Heart right ventricle (tissue), 16 donors: ENCODE data around the gene PYGB. TPM values are rescaled to one million over a fixed set of nuclear protein-coding genes. Genes with fewer than 3 reads are reported as not detected.

Experiments
- ATAC-seq, 8 donors: fragments of 200-7000 bp; cut with Tn5 transposase; one replicate each; pipeline ENCODE4 v1.9.1; 2020; ENCODE audit warnings: mild to moderate bottlenecking in 8 of 8, moderate library complexity in 8 of 8, moderate number of reproducible peaks in 1 of 8
- DNase-seq, 2 donors: peaks; one replicate each; pipeline ENCODE4 v3.0.0-alpha.2; 2020
- H3K27ac ChIP-seq, 10 donors: fragments of 200-600 bp; sonication (generic) in 2 of 10; one replicate each; pipeline versions ENCODE4 v1.5.0 to v1.8.0; 2020 to 2022; ENCODE audit warnings: mild to moderate bottlenecking in 3 of 10
- H3K27me3 ChIP-seq, 7 donors: fragments of 200-600 bp; one replicate each; pipeline ENCODE4 v1.8.0; 2021 to 2022; ENCODE audit warnings: mild to moderate bottlenecking in 2 of 7
- H3K36me3 ChIP-seq, 9 donors: fragments of 200-600 bp; sonication (generic) in 1 of 9; one replicate each; pipeline versions ENCODE4 v1.5.0 to v1.8.0; 2020 to 2022; ENCODE audit warnings: mild to moderate bottlenecking in 2 of 9
- H3K4me1 ChIP-seq, 9 donors: fragments of 200-600 bp; sonication (generic) in 1 of 9; one replicate each; pipeline versions ENCODE4 v1.5.0 to v1.8.0; 2020 to 2022; ENCODE audit warnings: mild to moderate bottlenecking in 4 of 9
- H3K4me3 ChIP-seq, 10 donors: fragments of 200-600 bp; sonication (generic) in 2 of 10; one replicate each; pipeline versions ENCODE4 v1.5.0 to v1.8.0; 2020 to 2022; ENCODE audit warnings: mild to moderate bottlenecking in 7 of 10, moderate library complexity in 2 of 10
- H3K9me3 ChIP-seq, 11 donors: fragments of 200-600 bp in 10 of 11; sonication (generic) in 2 of 11; one replicate each; pipeline versions ENCODE4 v1.5.0 to v1.8.0; 2013 to 2022; ENCODE audit warnings: mild to moderate bottlenecking in 2 of 11, control low read depth in 1 of 11, moderate library complexity in 1 of 11
- WGBS, 2 donors: extraction: QIAGEN DNeasy Blood & Tissue Kit; methylation state at CpG; one replicate each; pipeline ENCODE4 v1.1.7; 2013; ENCODE audit warnings: inconsistent platforms in 1 of 2; 5-methylcytosine and 5-hydroxymethylcytosine counted together
- intact Hi-C, 10 donors: fragments of 100-400 bp; cut with DNase I; formaldehyde crosslinking; loops; one replicate each; pipeline versions ENCODE4 v1.11.1 to v1.14.2; 2022
- polyA plus RNA-seq, 2 donors: library from polyadenylated mRNA; stranded (reverse); fragments of 200-250 nt; gene quantifications; one replicate each; pipeline ENCODE4 v1.2.3, GENCODE V29; 2013
- total RNA-seq, 10 donors: library from RNA; stranded (reverse); fragmentation: NEBNext Ultra II Directional in 3 of 10; extraction: Animal tissue kit (Norgen Biotek cat#: 25700) in 3 of 10; gene quantifications; one replicate each; pipeline versions ENCODE4 v1.2.1 to v1.2.4, GENCODE V29; 2021 to 2023
- TF ChIP-seq, protein P1 (sequence below), 9 donors: fragments of 200-600 bp; sonication (generic) in 2 of 9; IDR thresholded peaks; one replicate each; pipeline versions ENCODE4 v1.5.0 to v1.8.0; 2021 to 2022; ENCODE audit warnings: antibody characterized with exemption in 9 of 9, mild to moderate bottlenecking in 5 of 9, moderate library complexity in 1 of 9
- donor health status: Arrhythmogenic right ventricular cardiomyopathy.
- donor health status: ischemic (EF 13 %, LVEDD 7.1; RV severe dilation, severe dysfunction).
- donor health status: healthy with polysubstance abuse.
- donor health status: DM: no; HTN: yes; CAD: no.
- donor health status: DM: no; HTN: no; CAD: no.
- donor health status: ischemic (EF 25% LVEDD 6.9; RV normal size, moderate dysfunction).
- donor health status: ischemic (EF 25% LVEDD 5.7; RV mildly dilated, moderate dysfunction).
- donor health status: healthy.
- donor health status: DM: yes; HTN: yes; CAD: no.
- donor health status: Ischemic cardiomyopathy.
- donor health status: ischemic (EF 35%, LVEDD 5.7; RV mildly dilated, moderate dysfunction).
- donor health status: nonischemic (EF 11% LVEDD 7.7; RV severe dilation, severe dysfunction).
- donor health status: DM: yes; HTN: yes; CAD: no.
- donor health status: PGD.
- donor health status: ischemic (EF 29% LVEDD 5.4; RV normal size, mild dysfunction).
- donor health status: nonischemic (EF 23%, LVEDD 6.1; RV moderate dilation, normal function).

PYGB gene
- total and polyA plus RNA-seq, 12 donors = 83.1 to 462 (median 269) TPM

DNA sequence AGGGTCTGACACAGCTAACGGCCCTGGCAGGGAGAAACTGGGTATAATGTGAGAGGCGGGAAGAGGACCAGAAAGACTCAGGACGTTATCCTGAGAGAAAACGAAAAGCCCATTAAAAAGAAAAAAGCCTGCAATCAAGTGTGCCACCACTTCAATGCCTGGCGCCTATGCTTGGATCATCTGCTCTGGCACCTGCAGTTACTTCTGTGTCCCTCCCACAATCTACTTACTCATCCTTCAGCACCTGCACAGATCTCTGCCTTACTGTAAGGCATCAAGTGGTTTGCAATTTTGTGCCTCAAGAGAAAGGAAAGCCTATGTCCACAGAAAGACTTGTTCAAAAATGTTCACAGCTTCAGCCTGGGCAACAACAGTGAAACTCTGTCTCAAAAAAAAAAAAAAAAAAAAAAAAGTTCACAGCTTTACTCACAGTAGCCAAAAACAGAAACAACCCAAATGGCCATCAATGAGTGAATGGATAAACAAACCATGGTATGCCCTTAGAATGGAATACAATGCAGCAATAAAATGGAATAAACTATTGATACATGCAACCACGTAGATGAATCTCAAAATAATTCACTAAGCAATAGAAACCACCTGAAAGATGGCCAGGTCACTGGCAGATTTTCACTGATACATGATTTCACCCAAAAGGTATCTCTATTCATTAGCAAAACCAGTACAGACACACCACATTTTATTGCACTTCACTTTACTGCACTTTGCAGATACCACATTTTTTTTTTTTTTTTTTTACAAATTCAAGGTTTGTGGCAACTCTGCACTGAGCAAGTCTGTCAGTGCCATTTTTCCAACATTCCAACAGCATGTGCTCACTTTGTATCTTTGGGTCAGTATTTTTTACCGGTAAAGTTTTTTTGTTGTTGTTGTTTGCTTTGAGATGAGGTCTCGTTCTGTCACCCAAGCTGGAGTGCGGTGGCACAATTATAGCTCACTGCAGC, 94.1 kb downstream of the PYGB start:
- WGBS, 2 donors = 92 to 96% methylated on average over 9 of the region's 9 CpGs
- intact Hi-C loops = loop anchor here in 1 of 10 donors (10.0 kb wide), 1 partner anchor 53 kb away; the partner anchor contains the start of gene ABHD12
- no peaks in the 10 kb centered on the region for H3K27me3 ChIP-seq
- TF ChIP-seq, protein P1, sequence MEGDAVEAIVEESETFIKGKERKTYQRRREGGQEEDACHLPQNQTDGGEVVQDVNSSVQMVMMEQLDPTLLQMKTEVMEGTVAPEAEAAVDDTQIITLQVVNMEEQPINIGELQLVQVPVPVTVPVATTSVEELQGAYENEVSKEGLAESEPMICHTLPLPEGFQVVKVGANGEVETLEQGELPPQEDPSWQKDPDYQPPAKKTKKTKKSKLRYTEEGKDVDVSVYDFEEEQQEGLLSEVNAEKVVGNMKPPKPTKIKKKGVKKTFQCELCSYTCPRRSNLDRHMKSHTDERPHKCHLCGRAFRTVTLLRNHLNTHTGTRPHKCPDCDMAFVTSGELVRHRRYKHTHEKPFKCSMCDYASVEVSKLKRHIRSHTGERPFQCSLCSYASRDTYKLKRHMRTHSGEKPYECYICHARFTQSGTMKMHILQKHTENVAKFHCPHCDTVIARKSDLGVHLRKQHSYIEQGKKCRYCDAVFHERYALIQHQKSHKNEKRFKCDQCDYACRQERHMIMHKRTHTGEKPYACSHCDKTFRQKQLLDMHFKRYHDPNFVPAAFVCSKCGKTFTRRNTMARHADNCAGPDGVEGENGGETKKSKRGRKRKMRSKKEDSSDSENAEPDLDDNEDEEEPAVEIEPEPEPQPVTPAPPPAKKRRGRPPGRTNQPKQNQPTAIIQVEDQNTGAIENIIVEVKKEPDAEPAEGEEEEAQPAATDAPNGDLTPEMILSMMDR (IDR thresholded peaks at IDR 0.05) = no peak
- ATAC-seq (no peak), DNase-seq (no peak)
- peaks cover 0 to 10% (median 0%) of the 10 kb centered on the region in 9 donors for H3K4me1 ChIP-seq
- no peak overlapping the region for H3K4me3 ChIP-seq
- H3K36me3 ChIP-seq = peaks cover 0 to 13% (median 0%) of the 10 kb centered on the region in 9 donors
- H3K9me3 ChIP-seq = no peaks in the 10 kb centered on the region
- no peak overlapping the region for H3K27ac ChIP-seq

DNA sequence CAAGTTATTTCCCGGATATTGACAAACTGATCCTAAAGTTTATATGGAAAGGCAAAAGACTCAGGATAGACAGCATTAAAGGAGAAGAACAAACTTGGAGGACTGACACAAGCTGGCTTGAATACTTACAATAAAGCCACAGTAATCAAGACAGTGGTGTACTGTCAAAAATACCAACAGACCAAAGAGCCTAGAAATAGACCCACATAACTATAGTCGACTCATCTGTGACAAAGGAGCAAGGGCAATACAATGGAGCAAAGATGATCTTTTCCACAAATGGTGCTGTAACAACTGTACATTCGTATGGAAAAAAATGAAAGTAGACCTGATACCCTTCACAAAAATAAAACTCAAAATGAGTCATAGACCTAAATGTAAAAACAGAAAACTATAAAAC, 96.7 kb downstream of the PYGB start:
- intact Hi-C loops = loop anchor here in 1 of 10 donors (10.0 kb wide), 1 partner anchor 50 kb away; the partner anchor contains the start of gene ABHD12
- Histone ChIP-seq H3K27ac (no peak overlapping the region), H3K36me3 (no peaks in the 10 kb centered on the region), H3K4me3 (no peak overlapping the region), H3K4me1 (peaks cover 0 to 10% (median 0%) of the 10 kb centered on the region in 9 donors), H3K9me3 (no peaks in the 10 kb centered on the region), H3K27me3 (no peaks in the 10 kb centered on the region)
- TF ChIP-seq, protein P1 (IDR thresholded peaks at IDR 0.05) = no peak
- no peak for DNase-seq
- WGBS, 2 donors = 88 to 93% methylated on average over 3 of the region's 3 CpGs
- ATAC-seq = no peak

DNA sequence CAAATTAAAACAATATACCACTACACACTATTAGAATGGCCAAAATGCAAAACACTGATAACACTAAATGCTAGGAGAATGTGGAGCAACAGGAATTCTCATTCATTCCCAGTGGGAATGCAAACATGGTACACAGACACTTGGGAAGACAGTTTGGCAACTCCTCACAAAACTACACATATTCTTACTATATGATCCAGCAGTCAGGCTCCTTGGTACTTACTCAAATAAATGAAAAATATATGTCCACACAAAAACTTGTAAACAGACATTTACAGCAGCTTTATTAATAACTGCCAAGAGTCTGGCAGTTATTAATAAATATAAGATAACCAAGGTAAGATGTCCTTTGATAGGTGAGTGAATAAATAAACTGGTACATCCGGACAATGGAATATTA, 97.8 kb downstream of the PYGB start:
- no peak overlapping the region for H3K27ac ChIP-seq
- WGBS, 2 donors = 67 to 78% methylated on average over 1 of the region's 1 CpG
- peaks cover 0 to 10% (median 0%) of the 10 kb centered on the region in 9 donors for H3K4me1 ChIP-seq
- no peak for ATAC-seq
- no peaks in the 10 kb centered on the region for H3K27me3 ChIP-seq
- H3K4me3 ChIP-seq = no peak overlapping the region
- intact Hi-C loops = loop anchor here in 1 of 10 donors (10.0 kb wide), 1 partner anchor 49 kb away; the partner anchor contains the start of gene ABHD12
- H3K36me3 ChIP-seq = no peaks in the 10 kb centered on the region
- DNase-seq = no peak
- no peaks in the 10 kb centered on the region for H3K9me3 ChIP-seq
- TF ChIP-seq, protein P1 (IDR thresholded peaks at IDR 0.05) = no peak

DNA sequence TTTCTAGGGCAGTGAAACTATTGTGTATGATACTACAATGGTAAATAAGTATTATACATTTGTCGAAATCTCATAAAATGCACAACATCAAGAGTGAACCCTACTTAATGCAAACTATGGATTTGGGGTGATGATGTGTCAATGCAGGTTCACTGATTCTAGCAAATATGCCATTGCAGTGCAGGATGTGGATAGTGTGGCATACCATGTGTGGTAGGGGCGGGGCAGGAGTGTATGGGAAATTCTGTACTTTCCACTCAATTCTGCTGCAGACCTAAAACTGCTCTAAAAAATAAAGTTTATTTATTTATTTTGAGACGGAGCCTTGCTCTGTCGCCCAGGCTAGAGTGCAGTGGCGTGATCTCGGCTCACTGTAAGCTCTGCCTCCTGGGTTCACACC, 98.5 kb downstream of the PYGB start:
- TF ChIP-seq, protein P1 (IDR thresholded peaks at IDR 0.05) = no peak
- H3K9me3 ChIP-seq = no peaks in the 10 kb centered on the region
- peaks cover 0 to 10% (median 3%) of the 10 kb centered on the region in 9 donors for H3K4me1 ChIP-seq
- H3K36me3 ChIP-seq = no peaks in the 10 kb centered on the region
- intact Hi-C loops = loop anchor here in 1 of 10 donors (10.0 kb wide), 1 partner anchor 48 kb away; the partner anchor contains the start of gene ABHD12
- ATAC-seq = no peak
- no peaks in the 10 kb centered on the region for H3K27me3 ChIP-seq
- H3K27ac ChIP-seq = no peak overlapping the region
- no peak for DNase-seq
- no peak overlapping the region for H3K4me3 ChIP-seq
- WGBS, 2 donors = 96 to 99% methylated on average over 6 of the region's 6 CpGs

Other genes with a start within 250 kb of the PYGB start
- gene ACSS1, start 189.9 kb upstream of the PYGB start, total RNA-seq = 100 to 1,000 TPM in 3 of 10 donors, 10 to 100 TPM in 7; 72.5 to 114 (median 87.4) TPM
- gene ACSS1, start 189.9 kb upstream of the PYGB start, polyA plus RNA-seq = 10 to 100 TPM; 29.7 to 62.2 TPM
- gene VSX1, start 165.9 kb upstream of the PYGB start, total RNA-seq = under 1 TPM in 8 of 10 donors, not detected in 2; 0.20 to 0.79 (median 0.42) TPM
- under 1 TPM; 0.16 to 0.37 TPM for gene VSX1, start 165.9 kb upstream of the PYGB start, polyA plus RNA-seq
- gene ENTPD6, start 52.4 kb upstream of the PYGB start, total RNA-seq = 100 to 1,000 TPM in 3 of 10 donors, 10 to 100 TPM in 7; 54.6 to 141 (median 78.0) TPM
- gene ENTPD6, start 52.4 kb upstream of the PYGB start, polyA plus RNA-seq = 100 to 1,000 TPM; 161 to 167 TPM
- gene ABHD12, start 142.8 kb downstream of the PYGB start, total RNA-seq = 10 to 100 TPM; 21.1 to 41.3 (median 26.9) TPM
- gene ABHD12, start 142.8 kb downstream of the PYGB start, polyA plus RNA-seq = 10 to 100 TPM; 29.1 to 37.4 TPM
- gene GINS1, start 159.6 kb downstream of the PYGB start, total RNA-seq = 1 to 10 TPM in 2 of 10 donors, under 1 TPM in 8; 0.19 to 1.6 (median 0.64) TPM
- gene GINS1, start 159.6 kb downstream of the PYGB start, polyA plus RNA-seq = under 1 TPM; 0.28 to 0.29 TPM